HG03103 (cell line): Measurements from ENCODE around the gene TBC1D14.

ENCODE experiments used
- ATAC-seq: cut with Tn5 transposase; IDR thresholded peaks from one replicate; pipeline ENCODE4 v1.9.1; 2021; ENCODE audit warnings: low read depth; ENCODE audit not compliant: unreplicated experiment

Gene TBC1D14

GRCh38 chr4:6944301-6945051, 34.9 kb downstream of the TBC1D14 start:
- ATAC-seq, result no peak

- no peak for ATAC-seq
Measured at GRCh38 chr4:6945052-6945409, 35.4 kb downstream of the TBC1D14 start.

GRCh38 chr4:6946497-6946896, 36.9 kb downstream of the TBC1D14 start:
- no peak for ATAC-seq

- ATAC-seq, result no peak
Measured at GRCh38 chr4:6948134-6948460, 38.5 kb downstream of the TBC1D14 start.

GRCh38 chr4:6951880-6952381, 42.3 kb downstream of the TBC1D14 start:
- ATAC-seq, result no peak

GRCh38 chr4:6953751-6954380, 44.2 kb downstream of the TBC1D14 start:
- ATAC-seq, result no peak

- ATAC-seq, result no peak
Measured at GRCh38 chr4:6955261-6955911, 45.8 kb downstream of the TBC1D14 start.

GRCh38 chr4:6956087-6956433, 46.4 kb downstream of the TBC1D14 start:
- no peak for ATAC-seq

GRCh38 chr4:6956434-6957147, 47.0 kb downstream of the TBC1D14 start:
- no peak for ATAC-seq

GRCh38 chr4:6957148-6957520, 47.5 kb downstream of the TBC1D14 start:
- no peak for ATAC-seq

GRCh38 chr4:6957994-6958393, 48.4 kb downstream of the TBC1D14 start:
- no peak for ATAC-seq

- no peak for ATAC-seq
Measured at GRCh38 chr4:6959261-6959660, 49.6 kb downstream of the TBC1D14 start.

- no peak for ATAC-seq
Measured at GRCh38 chr4:6960154-6960553, 50.5 kb downstream of the TBC1D14 start.

- no peak for ATAC-seq
Measured at GRCh38 chr4:6960628-6961412, 51.2 kb downstream of the TBC1D14 start.

- ATAC-seq, result no peak
Measured at GRCh38 chr4:6961496-6962210, 52.0 kb downstream of the TBC1D14 start.

- no peak for ATAC-seq
Measured at GRCh38 chr4:6962211-6963041, 52.8 kb downstream of the TBC1D14 start.

GRCh38 chr4:6963139-6963611, 53.5 kb downstream of the TBC1D14 start:
- ATAC-seq, result no peak

GRCh38 chr4:6964858-6965257, 55.2 kb downstream of the TBC1D14 start:
- ATAC-seq, result no peak

GRCh38 chr4:6965329-6965728, 55.7 kb downstream of the TBC1D14 start:
- ATAC-seq, result no peak
